ENCODE results near the gene POLR2M.

- TF ChIP-seq CTCF (IDR thresholded peaks at IDR 0.05) = no peak
- no peak for TF ChIP-seq EP300 (IDR thresholded peaks at IDR 0.05)
- no peak for TF ChIP-seq POLR2A (IDR thresholded peaks at IDR 0.05)
Observed at GRCh38 chr15:57747206-57747896, 40.8 kb downstream of the POLR2M start.
